Inferior parietal cortex (tissue), 1 donor: ENCODE results near the gene GJE1.

Source experiments
- DNase-seq: peaks from one replicate; pipeline ENCODE4 v3.0.0-alpha.2; 2016; ENCODE audit errors: extremely low spot score

GJE1 gene

DNA sequence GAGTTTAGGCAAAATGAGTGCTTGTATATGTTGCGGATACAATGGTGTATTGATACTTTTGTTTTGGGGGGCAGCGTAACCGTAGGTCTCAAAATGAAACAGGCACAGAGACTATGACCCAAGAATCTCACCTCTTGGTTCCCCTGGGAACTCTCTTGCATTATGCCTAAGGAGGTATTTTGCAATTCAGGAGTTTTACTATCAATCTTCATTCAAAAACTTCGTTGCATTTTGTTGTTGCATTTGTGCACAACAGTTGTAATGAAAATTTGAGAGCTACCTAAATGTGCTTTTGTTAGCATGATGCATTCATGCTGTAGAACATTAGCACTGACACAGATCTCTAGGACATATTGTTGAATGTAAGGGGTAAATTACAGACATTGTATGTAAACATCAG is 32.5 kb downstream of the GJE1 start:
- DNase-seq, result no peak

DNA sequence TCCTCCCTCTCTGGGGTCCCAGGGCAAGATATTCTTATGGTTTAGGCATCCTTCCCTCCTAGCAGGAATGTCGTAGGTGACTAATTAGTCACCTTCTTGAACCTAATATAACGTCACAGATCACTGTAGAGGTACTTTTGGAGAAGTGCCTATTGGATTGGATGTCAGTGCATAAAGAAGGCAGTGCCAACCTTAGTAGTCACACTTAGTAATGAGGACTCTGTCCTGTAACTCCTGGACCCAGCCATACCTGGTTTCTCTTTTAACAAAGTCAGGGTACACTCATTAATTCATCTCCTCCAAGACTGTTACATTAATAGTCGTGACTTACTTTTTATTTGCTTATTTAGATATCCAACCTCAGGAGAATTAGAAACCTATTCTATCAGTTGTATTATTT is 34.3 kb downstream of the GJE1 start:
- DNase-seq, result no peak

DNA sequence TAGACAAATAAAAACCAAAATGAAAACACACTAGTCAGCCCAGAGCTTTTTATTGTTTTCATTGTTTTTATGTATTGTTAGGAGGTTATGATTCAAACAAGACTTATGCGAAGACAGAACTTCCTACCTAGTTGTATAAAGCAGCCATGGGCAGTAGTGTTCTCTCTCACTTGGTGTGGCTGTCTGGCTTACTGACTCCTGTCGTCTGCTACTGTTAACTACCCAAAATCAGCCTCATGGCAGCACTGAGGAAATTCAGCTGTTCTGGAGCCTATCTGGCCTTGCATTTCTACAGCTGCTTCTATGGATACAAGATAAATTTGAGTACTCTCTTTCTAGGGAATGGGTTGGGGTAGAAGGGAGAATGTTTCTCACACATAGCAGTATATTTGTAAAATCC is 34.8 kb downstream of the GJE1 start:
- no peak for DNase-seq

DNA sequence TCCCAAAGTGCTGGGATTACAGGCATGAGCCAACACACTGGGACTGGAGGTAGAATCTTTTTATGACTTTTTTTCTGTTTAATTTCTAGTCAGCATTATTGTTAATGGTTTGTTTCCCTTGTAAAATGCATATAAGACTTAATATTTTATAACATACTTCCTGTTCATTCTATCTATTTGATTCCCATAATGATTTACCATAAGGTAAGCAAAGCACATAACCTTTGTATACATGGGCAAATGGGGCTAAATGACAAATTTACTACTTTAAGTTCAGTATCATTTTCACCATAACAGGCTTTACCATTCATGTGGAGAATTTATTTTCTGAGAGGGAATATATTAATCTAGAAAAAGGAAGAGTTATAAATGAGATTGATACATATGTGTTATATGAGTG is 38.6 kb downstream of the GJE1 start:
- DNase-seq, result no peak

DNA sequence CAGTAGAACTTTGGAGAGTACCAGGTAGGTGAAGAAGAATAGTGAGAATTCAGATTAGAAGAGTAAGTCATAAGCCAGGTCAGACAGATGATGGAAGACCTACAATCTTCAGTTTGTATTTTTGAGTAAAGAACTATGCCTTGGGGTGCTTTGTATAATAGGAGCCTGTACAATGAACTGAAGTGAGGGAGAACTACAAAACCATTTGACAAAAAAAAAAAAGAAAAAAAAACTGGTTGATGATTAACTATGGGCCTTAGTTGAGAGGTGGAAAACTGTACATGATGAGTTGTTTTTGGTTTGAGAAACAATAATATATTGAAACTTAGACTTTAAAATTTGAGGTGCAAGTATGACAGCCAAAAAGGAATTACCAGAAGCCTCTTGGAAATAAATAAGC is 40.0 kb downstream of the GJE1 start:
- no peak for DNase-seq

DNA sequence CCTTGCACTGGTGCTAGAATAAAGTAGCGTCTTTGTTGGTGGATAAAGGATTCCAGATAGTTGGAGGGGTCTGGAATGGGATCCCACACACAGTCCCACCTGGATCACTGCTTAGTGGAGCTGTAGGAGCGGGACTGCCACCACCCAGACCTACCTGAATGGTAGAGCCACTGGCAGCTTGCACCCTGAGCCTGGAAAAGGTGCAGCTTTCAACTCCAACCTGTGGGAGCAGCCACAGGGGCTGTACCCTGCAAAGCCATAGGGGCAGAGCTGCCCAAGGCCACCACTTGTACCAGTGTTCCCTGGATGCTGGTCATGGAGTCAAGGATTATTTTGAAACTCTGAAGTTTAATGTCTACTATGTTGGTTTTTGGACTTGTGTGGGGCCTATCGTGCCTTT is 41.3 kb downstream of the GJE1 start:
- DNase-seq, result no peak

DNA sequence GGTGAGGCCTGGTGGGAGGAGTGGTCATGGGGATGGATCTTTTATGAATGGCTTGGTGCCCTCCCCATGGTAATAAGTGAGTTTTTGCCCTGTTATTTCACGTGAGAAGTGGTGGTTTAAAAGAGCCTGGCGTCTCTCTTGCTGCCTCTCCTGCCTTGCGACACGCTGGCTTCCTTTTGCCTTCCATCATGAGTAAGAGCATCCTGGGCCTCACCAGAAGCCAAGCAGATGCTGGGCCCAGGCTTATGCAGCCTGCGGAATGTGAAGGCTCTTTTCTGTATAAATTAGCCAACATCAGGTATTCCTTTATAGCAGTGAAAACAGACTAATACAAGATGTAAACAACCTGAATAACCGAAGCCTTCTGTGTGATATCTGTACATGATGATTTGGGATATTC is 42.0 kb downstream of the GJE1 start:
- DNase-seq, result no peak

DNA sequence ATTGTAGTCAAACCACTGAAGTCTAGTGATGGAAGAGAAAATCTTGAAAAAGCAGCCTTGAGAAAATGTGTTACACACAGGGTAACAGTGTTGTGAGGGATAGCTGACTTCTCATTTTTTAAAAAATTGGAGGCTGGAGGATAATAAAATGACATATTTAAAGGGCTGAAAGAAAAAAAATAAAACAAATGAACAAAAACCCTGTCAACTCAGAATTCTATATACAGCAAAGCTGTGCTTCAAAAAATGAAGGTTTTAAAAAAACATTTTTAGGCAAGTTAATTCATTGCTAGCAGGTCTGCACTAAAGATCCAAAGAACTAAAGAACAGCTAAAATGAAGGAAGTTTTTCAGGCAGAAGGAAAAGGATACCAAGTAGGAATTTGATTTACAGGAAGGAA is 45.4 kb downstream of the GJE1 start:
- no peak for DNase-seq

DNA sequence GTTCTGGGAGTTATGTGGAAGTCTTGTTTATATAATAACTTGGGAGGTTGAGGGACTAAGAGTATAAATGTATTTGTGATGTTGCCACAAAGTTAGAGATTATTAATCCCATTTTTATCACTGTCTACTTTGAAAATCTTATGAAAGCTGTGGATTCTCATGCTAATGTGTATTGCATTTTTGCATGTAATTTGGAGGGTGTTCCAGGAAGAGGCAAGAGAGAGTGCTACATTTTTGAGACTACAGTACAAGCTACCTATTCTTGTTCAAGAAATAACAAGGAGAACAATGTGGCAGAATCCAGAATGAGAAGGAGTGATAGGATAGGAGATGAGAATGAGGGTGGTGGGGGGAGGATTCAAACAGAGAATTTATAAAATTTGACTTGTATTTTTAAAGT is 49.3 kb downstream of the GJE1 start:
- DNase-seq, result no peak

DNA sequence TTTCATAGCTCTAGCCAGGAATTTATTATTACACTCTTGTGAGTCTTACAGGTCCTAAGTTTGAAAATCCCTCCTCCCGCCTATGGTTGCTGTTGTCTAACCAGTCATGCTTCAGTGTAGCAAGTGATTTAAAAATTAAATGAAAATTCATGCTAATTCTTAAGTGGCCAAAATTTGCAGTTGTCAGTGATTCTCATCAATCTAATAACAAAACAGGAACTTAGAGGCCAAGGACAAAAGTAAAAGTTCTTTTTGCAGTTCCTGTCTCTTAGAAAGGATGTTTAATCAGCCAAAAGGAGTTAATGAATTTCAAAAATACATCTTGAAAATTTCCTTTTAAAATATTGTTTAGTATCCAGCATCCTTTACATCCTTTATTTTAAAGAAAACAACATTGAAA is 50.6 kb downstream of the GJE1 start:
- DNase-seq, result no peak

DNA sequence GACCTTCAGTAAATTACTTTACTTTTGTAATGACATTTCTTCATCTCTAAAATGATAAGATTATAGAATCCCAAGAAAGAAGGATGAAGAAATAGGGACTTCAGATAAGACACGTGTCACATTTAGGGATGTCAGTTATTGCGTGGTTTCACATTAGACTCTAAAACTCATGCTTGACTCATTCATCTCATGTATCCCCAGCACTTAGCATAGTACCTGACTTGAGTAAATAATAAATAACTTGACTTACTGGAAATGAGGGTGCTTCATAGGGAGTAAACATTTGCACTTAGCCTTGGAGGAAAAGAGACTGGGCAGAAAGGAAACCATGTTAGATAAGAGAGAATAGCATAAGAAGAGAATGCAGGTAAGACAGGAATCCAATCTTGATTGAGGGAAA is 51.6 kb downstream of the GJE1 start:
- DNase-seq, result no peak
